ENCODE data around the gene ANKRD26. TPM values are rescaled to one million over a fixed set of nuclear protein-coding genes. Genes with fewer than 3 reads are reported as not detected.

The ANKRD26 gene
- total RNA-seq, 1 experiment from 2014 or later = 2.9 TPM

GRCh38 chr10:27022048-27022447, 78.2 kb downstream of the ANKRD26 start:
- H2AFZ ChIP-seq (ENCODE audit: low read length) = no peak overlapping the region
- CTCF ChIA-PET = no interaction called here
- no peak for DNase-seq
- H3K9me2 ChIP-seq (replicated peaks; ENCODE audit: low read length) = no peaks in the 10 kb centered on the region
- no peaks in the 10 kb centered on the region for H3K4me1 ChIP-seq (ENCODE audit: insufficient read depth, low read length)
- peaks cover 4% of the 10 kb centered on the region; the same call in 1 of the 2 replicates for H3K36me3 ChIP-seq (ENCODE audit: low read depth, low read length)
- H3K27ac ChIP-seq (ENCODE audit: low read length) = no peak overlapping the region
- H3K79me2 ChIP-seq (ENCODE audit: low read length) = no peaks in the 10 kb centered on the region
- no peaks in the 10 kb centered on the region for H4K20me1 ChIP-seq (ENCODE audit: low read length)
- POLR2A ChIA-PET (ENCODE audit: unreplicated experiment) = no interaction called here
- intact Hi-C loops (cut with micrococcal nuclease) = loop anchor here (2.0 to 10.0 kb wide), 2 partner anchors 107 to 131 kb away; no protein-coding TSS in a partner anchor
- no peak overlapping the region for H3K4me3 ChIP-seq (ENCODE audit: low read length)
- no peaks in the 10 kb centered on the region for H3K27me3 ChIP-seq (ENCODE audit: low read length)
- no peak for TF ChIP-seq EZH2phosphoT487 (IDR thresholded peaks at IDR 0.05; ENCODE audit: borderline replicate concordance, low read length)
- TF ChIP-seq, protein P1, sequence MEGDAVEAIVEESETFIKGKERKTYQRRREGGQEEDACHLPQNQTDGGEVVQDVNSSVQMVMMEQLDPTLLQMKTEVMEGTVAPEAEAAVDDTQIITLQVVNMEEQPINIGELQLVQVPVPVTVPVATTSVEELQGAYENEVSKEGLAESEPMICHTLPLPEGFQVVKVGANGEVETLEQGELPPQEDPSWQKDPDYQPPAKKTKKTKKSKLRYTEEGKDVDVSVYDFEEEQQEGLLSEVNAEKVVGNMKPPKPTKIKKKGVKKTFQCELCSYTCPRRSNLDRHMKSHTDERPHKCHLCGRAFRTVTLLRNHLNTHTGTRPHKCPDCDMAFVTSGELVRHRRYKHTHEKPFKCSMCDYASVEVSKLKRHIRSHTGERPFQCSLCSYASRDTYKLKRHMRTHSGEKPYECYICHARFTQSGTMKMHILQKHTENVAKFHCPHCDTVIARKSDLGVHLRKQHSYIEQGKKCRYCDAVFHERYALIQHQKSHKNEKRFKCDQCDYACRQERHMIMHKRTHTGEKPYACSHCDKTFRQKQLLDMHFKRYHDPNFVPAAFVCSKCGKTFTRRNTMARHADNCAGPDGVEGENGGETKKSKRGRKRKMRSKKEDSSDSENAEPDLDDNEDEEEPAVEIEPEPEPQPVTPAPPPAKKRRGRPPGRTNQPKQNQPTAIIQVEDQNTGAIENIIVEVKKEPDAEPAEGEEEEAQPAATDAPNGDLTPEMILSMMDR (conservative IDR thresholded peaks at IDR 0.05; ENCODE audit: low read depth, low read length) = no peak
- no peak for TF ChIP-seq EZH2 (IDR thresholded peaks at IDR 0.05; ENCODE audit: low read length, unreplicated experiment)
- no peak overlapping the region for H3K9ac ChIP-seq (ENCODE audit: low read length)
- no peaks in the 10 kb centered on the region for H3F3A ChIP-seq (ENCODE audit: low read length, unreplicated experiment)
- no TSS peak for BruUV-seq (replicated peaks)
- H3K9me3 ChIP-seq (ENCODE audit: low read length) = no peaks in the 10 kb centered on the region
- ATAC-seq = no peak
- no peak overlapping the region for H3K4me2 ChIP-seq (ENCODE audit: low read length)

DNA sequence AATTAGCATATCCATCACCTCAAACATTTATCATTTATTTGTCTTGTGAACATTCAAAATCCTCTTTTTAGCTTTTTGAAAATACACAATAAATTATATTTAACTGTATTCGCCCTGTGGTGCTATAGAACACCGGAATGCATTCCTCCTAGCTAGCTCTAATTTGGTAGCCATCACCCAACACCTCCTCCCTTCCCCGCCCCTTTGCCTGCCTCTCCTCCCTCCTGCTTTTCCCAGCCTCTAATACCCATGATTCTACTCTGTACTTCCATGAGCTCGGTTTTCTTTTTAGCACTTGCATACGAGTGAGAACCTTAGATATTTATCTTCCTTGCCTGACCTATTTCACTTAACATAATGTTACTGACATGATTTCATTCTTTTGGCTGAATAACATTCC, 80.1 kb downstream of the ANKRD26 start:
- ChIA-PET POLR2A (ENCODE audit: unreplicated experiment) (no interaction called here), CTCF (no interaction called here)
- Histone ChIP-seq H4K20me1 (ENCODE audit: low read length) (no peaks in the 10 kb centered on the region), H3K27me3 (ENCODE audit: low read length) (no peaks in the 10 kb centered on the region), H3K9me2 (replicated peaks; ENCODE audit: low read length) (no peaks in the 10 kb centered on the region), H3K4me2 (ENCODE audit: low read length) (no peak overlapping the region), H3K4me1 (ENCODE audit: insufficient read depth, low read length) (no peaks in the 10 kb centered on the region), H3K9ac (ENCODE audit: low read length) (no peak overlapping the region), H3K9me3 (ENCODE audit: low read length) (no peaks in the 10 kb centered on the region), H3K27ac (ENCODE audit: low read length) (no peak overlapping the region), H3K36me3 (ENCODE audit: low read depth, low read length) (peaks cover 4% of the 10 kb centered on the region; the same call in 1 of the 2 replicates), H3K4me3 (ENCODE audit: low read length) (no peak overlapping the region), H3F3A (ENCODE audit: low read length, unreplicated experiment) (no peaks in the 10 kb centered on the region), H2AFZ (ENCODE audit: low read length) (no peak overlapping the region), H3K79me2 (ENCODE audit: low read length) (no peaks in the 10 kb centered on the region)
- BruUV-seq (replicated peaks) = no TSS peak
- no peak for ATAC-seq
- TF ChIP-seq EZH2phosphoT487 (IDR thresholded peaks at IDR 0.05; ENCODE audit: borderline replicate concordance, low read length) = no peak
- TF ChIP-seq, protein P1 (conservative IDR thresholded peaks at IDR 0.05; ENCODE audit: low read depth, low read length) = no peak
- no peak for TF ChIP-seq EZH2 (IDR thresholded peaks at IDR 0.05; ENCODE audit: low read length, unreplicated experiment)
- intact Hi-C loops (cut with micrococcal nuclease) = loop anchor here (10.0 kb wide), 1 partner anchor 105 kb away; no protein-coding TSS in a partner anchor
- no peak for DNase-seq

DNA sequence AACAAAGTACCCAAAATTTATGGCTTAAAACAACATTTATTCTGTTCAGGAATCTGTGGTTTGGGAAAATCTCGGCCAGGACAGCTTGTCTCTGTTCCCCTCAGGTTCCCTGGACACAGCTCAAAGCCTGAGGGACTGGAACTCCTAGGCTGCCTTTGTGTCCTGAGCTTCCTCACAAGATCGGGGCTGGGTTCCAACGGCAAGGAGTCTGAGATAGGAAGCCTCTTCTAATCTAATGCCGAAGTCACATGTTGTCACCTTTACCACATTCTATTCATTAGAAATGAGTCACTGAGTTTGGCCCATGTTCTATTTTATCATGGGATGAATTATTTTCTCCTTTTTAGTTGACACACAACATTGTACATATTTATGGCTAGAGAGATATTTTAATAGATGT, 80.5 kb downstream of the ANKRD26 start:
- intact Hi-C loops (cut with micrococcal nuclease) = loop anchor here (10.0 kb wide), 1 partner anchor 105 kb away; no protein-coding TSS in a partner anchor
- no peak overlapping the region for H3K4me3 ChIP-seq (ENCODE audit: low read length)
- H3K79me2 ChIP-seq (ENCODE audit: low read length) = no peaks in the 10 kb centered on the region
- no TSS peak for BruUV-seq (replicated peaks)
- no peaks in the 10 kb centered on the region for H3K27me3 ChIP-seq (ENCODE audit: low read length)
- H2AFZ ChIP-seq (ENCODE audit: low read length) = no peak overlapping the region
- TF ChIP-seq, protein P1 (conservative IDR thresholded peaks at IDR 0.05; ENCODE audit: low read depth, low read length) = no peak
- no peak for TF ChIP-seq EZH2 (IDR thresholded peaks at IDR 0.05; ENCODE audit: low read length, unreplicated experiment)
- TF ChIP-seq EZH2phosphoT487 (IDR thresholded peaks at IDR 0.05; ENCODE audit: borderline replicate concordance, low read length) = no peak
- H3K9me3 ChIP-seq (ENCODE audit: low read length) = no peaks in the 10 kb centered on the region
- POLR2A ChIA-PET (ENCODE audit: unreplicated experiment) = no interaction called here
- no peaks in the 10 kb centered on the region for H3F3A ChIP-seq (ENCODE audit: low read length, unreplicated experiment)
- H3K4me2 ChIP-seq (ENCODE audit: low read length) = no peak overlapping the region
- no peak overlapping the region for H3K9ac ChIP-seq (ENCODE audit: low read length)
- no peaks in the 10 kb centered on the region for H4K20me1 ChIP-seq (ENCODE audit: low read length)
- no peak overlapping the region for H3K27ac ChIP-seq (ENCODE audit: low read length)
- peaks cover 4% of the 10 kb centered on the region; the same call in 1 of the 2 replicates for H3K36me3 ChIP-seq (ENCODE audit: low read depth, low read length)
- DNase-seq (no peak), ATAC-seq (no peak)
- no peaks in the 10 kb centered on the region for H3K9me2 ChIP-seq (replicated peaks; ENCODE audit: low read length)
- CTCF ChIA-PET = no interaction called here
- H3K4me1 ChIP-seq (ENCODE audit: insufficient read depth, low read length) = no peaks in the 10 kb centered on the region

Measured in PC-3 (cell line).